Hypothalamus (tissue), 51 donors: Measurements from ENCODE around the gene ISG20.
A peak's percentile ranks its signal among the peaks of the same experiment; 100 is the strongest.
"Not testable (repeated sequence)": the region's sequence is repeated elsewhere in the genome, so short reads cannot be mapped to it uniquely, and the experiment has no call there.

Source experiments
- DNase-seq, 51 donors: peaks; one replicate each; lab custom pipeline; 2025; lab: John Stamatoyannopoulos, UW

Gene ISG20

DNA sequence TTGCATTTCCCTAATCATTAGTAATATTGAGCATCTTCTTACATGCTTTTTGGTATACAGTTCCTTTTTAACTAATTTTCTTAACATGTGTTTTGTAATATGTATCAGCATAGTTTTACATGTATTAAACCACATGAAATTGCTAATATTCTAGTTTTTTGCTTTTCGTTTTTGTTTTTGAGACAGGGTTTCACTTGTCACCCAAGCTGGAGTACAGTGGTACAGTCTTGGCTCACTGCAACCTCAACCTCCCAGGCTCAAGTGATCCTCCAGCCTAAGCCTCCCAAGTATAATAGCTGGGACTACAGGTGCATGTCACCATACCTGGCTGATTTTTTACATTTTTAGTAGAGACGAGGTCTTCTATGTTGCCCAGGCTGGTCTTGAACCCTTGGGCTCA is 4.4 kb upstream of the ISG20 start:
- no peak for DNase-seq

DNA sequence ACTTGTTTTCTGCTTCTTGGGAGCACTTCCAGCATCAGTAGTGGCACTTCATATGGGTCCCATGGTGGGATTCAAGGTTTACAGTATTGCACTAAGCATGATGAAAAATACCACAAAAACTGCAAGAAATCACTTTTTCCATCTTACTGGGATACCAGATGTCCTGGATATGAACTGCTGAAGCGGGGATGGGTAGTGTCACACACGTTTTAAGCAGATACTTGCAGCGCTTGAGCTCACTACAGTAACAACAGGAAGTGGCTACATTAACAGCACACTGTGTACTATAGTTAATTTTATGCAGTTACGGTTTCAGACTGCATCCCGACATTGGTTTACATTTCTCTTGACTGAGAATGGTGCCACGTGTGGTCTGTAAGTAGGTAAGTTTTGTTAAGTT is 3.5 kb upstream of the ISG20 start:
- DNase-seq: no peak

DNA sequence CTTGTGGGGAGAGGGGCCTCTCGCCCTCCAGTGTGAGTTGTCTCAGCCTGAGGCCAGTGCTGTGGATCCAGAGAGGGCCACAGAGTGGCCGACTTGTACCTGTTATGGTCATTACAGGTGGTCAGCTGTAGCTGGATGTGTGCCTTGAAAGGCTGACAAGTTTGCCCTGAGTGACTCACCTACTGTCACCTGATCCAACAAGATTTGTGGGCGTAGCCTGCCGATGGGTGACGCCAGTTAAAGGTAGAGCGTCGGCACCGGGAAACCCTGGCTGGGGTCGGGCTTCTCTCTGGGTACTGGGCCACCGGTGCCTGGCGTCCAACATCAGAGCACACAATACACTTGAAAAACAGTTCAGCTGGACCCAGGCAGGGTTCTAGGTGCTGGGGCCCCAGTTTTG is 2.8 kb upstream of the ISG20 start:
- no peak for DNase-seq

DNA sequence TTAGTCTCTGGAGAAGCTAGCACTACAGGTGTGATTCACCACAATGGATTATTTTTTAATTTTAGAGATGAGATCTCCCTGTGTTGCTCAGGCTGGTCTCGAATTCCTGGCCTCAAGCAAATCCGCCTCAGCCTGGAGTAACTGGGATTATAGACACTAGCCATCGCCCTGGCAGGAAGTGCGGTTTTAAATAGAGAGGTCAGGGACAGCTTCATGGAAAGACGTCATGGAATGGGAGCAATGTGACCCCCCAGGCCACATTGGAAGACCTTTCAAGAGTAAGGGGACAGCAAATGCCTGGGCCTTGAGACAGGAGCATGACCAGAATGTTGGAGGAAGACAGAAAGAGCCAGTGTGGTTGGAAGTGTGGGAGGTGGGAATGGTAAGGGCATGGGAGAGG is 2.2 kb upstream of the ISG20 start:
- no peak for DNase-seq

DNA sequence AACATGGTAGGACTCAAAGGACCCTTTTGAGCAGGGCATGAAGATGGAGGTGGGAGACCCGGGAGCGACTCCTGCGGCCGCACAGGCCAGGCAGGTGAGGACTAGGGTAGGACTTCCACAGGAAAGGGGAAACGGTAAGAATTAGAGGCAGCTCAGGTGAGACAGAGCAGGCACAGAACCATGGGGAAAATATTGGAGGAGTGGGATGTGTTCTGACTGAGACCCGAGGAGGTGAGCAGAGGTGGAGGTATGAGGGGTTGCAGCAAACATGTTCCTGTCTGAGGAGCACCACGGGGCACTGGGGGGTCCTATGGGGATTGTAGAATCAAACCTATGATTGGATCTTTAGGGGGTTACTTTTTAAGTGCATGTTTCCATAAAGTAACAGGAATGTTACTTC is 1.4 kb upstream of the ISG20 start:
- no peak for DNase-seq

DNA sequence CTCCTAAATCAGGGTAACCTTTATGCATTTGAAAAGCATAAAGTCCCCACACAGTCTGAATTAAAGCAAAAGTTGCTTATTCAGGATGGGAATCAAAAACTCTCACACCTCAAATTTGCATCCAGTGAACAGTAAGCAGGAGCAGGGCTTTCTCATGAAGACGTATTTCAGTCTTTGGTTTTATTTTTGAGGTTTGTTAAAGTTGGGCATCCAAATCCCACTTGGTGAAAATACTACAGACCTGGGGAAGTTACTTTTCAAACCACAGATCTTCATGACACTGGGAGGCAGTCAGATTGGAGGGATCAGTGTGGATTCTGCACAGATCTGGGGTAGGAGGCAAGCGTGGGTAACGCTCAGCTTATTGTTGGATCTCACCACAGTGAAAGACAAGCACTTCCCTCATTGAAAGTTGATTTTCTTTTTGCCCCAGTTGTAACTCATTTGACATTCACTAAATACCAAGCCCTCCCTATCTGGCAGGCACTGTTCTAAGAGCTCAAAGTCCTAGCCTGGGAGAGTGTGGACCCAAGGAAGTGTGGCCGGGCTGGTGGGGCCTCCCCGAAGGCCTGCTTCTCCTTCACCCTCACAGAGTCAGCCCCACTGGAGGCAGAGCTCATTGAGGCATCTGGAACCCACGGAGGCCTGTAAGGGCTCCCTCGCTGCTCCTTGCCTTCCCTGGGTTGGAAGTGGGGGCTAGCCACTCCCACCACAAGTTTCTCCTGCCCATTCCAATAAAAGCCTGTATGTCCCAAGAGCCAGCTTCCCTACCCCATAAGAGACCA is 783 bp upstream of the ISG20 start:
- no peak for DNase-seq

DNA sequence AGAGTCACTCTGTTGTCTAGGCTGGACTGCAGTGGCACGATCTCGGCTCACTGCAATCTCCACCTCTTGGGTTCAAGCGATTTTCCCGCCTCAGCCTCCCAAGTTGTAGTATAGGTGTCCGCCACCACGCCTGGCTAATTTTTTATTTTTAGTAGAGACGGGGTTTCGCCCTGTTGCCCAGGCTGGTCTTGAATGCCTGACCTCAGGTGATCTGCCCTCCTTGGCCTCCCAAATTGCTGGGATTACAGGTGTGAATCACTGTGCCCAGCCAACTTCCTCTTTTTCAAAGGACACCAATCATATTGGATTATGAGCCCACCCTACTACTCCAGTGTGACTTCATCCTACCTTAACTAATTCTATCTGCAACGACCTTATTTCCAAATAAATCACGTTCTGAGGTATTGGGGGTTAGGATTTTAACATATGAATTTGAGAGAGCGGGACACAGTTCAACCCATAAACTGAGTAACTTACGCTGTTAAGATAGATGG is 3.2 kb downstream of the ISG20 start:
- DNase-seq: no peak

DNA sequence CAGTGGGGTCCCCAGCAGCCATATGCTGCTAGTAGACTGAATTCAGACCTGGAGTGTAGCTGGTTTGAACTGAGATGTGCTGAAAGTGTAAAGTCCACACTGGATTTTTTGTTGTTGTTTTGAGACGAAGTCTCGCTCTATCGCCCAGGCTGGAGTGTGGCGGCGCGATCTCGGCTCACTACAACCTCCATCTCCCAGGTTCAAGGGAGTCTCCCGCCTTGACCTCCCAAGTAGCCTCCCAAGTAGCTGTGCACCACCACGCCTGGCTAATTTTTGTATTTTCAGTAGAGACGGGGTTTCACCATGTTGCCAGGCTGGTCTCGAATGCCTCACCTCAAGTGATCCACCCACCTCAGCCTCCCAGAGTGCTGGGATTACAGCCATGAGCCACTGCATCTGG is 3.7 kb downstream of the ISG20 start:
- DNase-seq: not testable (repeated sequence)

DNA sequence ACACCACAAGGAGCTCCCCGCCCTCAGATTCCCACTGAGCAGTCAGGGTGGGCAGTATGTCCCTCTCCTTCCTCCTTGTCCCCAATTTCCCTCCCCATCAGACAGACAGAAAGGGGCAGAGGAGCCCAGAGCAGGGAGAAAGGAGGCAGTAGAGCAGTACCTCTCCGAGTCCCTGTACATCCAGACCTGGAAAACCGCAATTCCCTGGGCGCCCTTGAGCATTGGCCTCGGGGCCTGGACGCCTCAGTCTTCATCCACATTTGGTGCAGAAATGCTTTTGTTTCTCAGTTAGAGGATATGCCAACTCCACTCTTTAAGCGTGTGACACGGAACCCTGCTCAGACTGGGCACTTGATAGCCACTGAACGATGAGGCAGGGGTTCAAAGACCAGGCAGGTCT is 5.9 kb downstream of the ISG20 start:
- DNase-seq: no peak

DNA sequence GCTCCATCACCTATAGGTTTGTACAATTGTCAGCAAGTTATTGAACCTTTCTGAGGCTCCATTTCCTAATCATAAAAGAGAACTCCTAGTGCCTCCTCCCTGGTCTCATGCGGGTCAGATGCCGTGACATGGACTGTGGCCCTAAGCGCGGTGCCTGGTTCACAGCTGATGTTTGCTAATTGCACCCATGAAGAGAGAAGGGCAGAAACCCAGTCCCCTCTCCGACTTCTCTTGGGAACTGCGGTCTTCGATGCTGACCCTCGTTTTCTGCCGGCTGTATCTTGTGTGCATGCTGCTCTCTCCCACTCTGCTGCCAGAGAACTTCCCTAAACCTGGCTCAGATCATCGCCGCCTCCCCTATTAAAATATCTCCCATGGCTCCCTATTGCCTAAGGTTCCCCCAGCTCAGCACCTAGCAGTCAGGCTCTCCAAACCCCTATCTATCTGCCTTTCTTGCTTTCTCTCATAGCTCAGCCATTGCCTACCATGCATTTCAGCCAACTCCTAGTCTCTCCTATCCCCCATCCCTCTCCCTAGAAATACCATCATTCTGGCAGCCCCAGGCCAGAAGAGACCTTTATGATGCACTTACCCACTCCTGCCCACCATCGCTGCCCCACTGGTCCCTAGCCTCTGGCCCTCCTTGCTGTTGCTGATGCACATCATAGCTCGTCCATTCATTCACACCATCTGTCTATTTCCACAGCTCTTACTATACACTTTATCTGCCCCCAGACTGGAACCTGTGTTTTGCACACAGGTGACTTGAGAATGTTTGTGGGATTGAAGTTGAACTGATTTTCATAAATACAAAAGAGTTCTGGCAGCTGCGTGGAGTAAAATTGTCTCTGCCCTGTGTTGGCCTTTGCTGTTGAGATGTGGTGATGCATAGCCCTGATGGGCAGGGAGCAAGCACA is 6.6 kb downstream of the ISG20 start:
- DNase-seq: no peak

DNA sequence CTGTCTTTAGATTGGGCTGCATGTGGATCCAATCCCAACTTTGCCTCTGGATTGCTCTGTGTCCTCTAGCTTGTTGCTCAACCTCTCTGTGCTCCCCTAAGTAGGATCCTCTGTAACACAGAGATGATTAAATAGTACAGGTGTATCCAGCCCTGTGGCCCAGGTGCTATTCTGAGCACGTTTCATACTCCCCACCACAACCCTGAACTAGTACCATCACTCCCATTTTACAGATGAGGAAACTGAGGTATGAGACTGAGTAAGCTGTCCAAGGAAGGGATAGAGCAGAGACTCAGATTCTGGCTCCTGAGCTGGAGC is 7.2 kb downstream of the ISG20 start:
- DNase-seq: no peak

DNA sequence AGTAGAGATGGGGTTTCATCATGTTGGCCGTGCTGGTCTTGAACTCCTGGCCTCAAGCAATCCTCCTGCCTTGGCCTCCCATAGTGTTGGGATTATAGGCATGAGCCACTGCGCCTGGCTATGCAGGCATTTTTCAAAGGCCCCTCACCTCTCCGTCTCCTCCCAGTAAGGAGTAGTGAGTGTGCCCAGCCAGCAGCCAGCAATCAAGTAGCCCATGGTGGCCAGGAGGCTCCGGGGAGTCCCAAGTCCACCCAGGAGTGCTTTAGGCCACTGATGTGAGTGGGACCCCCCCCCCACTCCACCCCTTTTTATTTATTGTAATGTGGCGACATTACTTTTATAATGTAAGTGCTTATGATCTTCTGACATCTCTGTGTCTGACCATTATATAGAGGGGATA is 8.1 kb downstream of the ISG20 start:
- DNase-seq: no peak

DNA sequence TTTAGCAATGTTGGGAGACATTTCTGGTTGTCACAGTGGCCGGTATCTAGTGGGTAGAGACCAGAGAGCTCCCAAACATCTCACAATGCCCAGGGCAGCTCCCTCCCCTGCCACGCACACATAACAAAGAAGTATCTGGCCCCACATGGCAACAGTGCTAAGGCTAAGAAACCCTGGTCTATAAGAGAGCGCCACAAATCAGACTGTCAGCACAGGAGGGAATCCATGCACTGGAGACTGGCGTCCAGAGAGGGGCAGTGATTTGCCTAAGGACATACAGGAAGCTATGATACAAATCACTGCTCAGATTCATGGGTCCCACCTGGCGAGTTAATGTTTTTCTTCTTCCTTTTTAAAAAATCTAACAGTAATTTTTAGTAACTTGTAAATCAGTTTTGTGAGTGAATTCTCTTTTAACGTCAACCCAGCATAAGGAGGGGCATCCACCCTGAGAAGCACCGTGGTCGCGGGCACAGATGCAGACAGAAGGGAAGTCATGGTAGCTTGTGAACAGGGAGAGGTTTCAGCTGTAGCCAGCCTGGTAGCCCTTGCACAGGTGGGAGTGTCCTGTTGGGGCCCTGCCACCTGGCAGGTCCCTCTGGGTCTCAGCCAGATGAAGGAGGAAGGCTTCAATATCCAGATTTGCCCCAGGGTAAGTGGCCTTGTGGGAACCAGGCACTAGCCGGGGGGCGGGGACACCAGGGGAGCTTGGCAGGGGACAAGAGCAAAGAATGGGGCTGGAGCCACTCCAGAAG is 8.7 kb downstream of the ISG20 start:
- no peak for DNase-seq

DNA sequence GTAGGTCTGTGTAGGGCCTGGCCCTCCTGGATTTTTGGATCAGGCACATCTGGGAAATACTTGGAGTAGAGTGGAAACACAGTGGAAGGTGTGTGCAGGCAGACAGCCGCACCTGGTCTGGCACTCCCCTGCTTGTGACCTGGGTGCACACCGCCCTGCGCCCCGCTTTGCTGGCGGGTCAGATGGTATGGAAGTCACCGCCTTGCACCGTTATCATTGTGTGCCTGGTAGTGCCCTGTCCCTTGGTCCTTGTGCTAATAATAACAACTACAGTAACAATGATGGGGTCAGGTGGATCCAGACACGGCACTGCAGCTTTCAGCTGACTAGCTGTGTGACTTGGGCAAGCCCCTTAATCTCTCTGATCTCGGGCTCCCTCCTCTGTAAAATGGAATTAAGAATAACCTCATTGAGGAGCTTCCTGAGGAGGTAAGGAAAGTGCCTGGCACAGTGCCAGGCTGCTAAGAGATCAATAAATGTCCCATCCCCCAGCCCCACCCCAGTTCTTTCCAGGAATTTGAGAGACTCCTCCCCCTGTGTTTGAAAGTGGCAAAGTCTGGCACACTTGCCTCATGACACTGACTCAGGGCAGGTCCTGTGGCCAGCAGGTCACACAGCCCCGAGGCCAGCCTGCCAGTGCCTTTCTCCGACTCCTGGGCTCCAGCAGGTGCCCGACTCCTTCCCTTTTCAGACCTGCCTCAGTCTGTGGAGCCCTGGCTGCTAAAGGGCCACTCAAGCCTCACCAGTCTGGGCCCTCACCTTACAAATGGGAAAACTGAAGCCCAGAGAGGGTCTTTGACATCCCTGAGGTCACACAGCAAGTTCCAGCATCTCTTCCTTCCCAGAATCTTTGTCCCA is 9.8 kb downstream of the ISG20 start:
- peak in 9 of 51 donors; percentile 21 to 59 (median 30) for DNase-seq

DNA sequence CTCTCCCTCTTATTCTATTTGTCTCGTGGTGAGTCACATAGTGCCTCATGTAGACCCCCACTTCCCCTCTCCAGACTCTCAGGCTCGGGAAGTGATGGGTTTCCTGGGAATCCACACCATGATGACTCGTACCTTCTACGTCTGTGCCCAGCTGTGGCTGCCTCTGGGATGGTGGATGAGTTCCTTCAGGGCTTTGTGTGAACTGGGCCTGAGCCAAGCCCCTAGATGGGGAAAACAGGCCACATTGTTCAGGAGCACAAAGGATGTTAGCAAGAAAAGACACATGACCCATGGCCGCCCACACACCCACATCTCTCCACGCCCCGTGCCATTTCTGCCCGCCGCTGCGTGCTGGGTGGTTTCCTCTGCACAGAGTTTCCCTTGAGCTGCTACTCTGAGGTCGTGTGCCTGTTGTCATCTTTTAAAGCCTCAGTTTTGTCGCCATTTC is 10.5 kb downstream of the ISG20 start:
- peak in 44 of 51 donors; percentile 18 to 88 (median 70) for DNase-seq

DNA sequence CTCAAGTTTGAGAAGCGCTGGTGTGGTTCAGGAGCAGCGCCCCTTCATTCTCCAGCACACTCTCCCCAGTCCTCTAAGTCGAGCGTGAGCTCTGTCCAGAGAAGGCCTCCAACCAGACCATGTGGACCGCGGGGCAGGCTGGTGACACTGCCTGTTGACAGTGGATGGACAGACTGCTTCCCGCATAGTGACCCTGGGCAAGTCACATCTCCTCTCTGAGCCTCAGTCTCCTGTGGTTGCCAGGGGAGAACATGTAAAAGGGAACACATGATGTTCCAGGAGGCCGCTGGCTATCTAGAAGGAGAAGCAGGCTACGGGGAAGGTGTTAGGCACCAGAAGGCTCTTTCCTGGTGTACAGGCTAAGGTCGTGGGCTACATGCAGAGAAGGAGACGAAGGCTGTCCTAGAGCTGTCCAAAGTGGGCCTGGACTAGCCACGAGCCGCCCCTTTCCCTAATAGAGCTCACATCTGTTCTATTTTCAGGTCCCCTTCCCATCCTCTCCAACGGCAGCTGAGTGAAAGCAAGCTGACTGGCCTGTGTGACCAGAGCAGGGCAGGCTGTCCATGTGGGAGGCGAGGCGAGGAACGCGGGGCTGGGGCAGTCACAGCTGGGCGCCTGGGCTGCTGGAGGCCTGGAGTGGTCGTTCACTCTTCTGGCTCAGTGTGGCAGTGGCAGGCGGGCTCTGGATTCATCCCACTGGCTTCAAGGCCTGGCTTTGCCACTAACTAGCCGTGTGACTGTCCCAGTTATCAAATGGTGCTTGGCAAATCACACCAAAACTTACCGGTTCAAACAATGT is 11.1 kb downstream of the ISG20 start:
- peak in 2 of 51 donors; percentile 8 to 18 for DNase-seq

DNA sequence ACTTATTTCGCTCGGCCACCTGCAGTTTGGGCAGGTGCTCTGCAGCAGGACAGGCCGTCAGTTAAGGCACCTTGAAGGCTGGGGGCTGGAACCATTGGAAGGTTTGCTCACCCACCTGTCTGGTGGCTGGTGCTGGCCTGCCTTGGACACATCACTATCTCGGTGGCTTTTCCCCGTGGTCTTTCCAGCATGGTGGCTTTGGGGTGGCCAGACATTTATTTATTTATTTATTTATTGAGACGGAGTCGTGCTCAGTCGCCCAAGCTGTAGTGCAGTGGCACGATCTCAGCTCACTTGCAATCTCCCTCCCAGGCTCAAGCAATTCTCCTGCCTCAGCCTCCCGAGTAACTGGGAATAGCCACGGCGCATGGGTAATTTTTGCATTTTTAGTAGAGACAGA is 11.7 kb downstream of the ISG20 start:
- no peak for DNase-seq

DNA sequence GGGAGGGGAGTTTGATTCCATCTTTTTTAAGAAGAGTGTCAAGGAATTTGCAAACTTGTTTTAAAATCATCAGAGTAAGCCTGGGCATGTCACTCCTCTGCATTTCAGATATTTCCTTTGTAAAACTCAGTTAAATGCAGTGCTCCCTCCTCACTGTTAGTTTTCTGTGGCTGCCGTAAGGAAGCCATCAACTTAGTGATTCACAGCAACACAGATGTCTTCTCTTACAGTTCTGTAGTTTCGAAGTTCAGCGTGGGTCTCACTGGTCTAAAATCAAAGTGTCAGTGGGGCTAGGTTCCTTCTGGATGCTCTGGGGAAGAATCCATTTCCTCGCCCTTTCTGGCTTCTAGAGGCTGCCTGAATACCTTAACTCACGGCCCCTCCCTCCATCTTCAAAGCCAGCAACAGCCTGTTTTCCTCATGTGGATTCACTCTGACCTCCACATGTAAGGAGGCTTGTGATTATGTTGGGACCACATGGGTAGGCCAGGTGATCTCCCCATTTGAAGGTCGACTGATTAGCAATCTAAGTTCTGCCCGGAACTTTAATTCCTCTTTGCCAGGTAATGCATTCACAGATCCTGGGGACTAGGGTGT is 12.4 kb downstream of the ISG20 start:
- DNase-seq: no peak

DNA sequence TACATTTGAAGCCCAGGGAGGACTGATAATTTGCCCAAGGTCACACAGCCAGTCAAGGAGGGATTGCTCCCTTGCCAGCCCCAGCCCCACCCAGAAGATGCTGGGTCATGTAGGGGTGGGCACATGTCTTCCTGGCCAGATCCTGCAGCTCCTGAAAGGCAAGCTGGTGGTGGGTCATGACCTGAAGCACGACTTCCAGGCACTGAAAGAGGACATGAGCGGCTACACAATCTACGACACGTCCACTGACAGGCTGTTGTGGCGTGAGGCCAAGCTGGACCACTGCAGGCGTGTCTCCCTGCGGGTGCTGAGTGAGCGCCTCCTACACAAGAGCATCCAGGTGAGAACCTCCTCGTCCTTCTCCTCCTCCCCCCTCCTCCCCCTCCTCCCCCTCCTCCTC is 13.2 kb downstream of the ISG20 start:
- DNase-seq: no peak
